NCI-H748 treated with DMSO at 0.1 percent for 48 hours (cell line): ENCODE data around the gene EGLN2.
"Not testable (repeated sequence)": the region's sequence is repeated elsewhere in the genome, so short reads cannot be mapped to it uniquely, and the experiment has no call there.

Experiments
- DNase-seq: peaks from one replicate; lab custom pipeline; 2025; lab: John Stamatoyannopoulos, UW

Gene EGLN2

DNA sequence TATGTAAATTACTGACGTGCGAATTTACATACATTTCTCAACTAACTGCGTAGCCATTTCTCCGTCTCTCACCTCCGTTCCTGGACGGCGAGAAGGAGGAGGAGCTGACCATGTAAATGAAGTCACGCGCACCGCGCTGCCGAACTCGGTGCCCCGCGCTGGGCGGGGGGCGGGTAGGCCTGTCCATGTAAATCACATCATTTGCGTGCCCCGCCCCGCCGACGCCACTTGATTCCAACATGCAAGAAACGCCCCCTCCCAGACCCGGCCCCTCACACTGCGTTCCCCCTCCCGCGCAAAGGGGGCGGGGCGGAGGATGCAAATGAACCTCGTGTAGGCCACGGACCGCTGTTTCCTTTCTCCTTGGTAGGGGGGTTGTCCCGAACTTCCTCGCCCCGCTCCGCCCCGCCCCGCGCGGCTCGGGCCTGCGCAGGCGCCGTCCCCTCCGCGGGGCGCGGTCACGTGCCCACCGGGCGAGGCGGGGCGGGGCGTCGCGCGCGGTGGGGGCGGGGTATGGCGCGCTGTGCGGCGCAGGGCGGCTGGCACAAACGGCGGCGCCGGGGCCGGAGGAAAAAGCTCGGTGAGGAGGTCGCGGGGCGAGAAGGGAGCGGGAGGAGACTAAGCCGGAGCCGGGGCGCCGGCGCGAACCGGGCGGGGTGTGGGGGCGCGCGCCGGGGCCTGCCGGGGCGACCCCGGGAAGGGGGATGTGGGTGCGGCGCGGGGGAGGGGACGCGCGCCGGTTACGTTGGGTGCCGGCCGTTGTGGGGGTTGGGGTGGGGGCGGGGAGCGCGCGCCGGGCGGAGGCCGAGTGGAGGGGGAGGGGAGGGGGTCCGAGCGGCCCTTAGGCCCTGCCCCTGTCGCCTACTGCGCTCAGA, at the start of gene EGLN2:
Gene EGLN2, plus strand, starts transcription at position 509 of the 875 bp plus-strand sequence. CDS start 1,382 bp downstream, outside the sequence.
- peak; percentile 99 for DNase-seq

DNA sequence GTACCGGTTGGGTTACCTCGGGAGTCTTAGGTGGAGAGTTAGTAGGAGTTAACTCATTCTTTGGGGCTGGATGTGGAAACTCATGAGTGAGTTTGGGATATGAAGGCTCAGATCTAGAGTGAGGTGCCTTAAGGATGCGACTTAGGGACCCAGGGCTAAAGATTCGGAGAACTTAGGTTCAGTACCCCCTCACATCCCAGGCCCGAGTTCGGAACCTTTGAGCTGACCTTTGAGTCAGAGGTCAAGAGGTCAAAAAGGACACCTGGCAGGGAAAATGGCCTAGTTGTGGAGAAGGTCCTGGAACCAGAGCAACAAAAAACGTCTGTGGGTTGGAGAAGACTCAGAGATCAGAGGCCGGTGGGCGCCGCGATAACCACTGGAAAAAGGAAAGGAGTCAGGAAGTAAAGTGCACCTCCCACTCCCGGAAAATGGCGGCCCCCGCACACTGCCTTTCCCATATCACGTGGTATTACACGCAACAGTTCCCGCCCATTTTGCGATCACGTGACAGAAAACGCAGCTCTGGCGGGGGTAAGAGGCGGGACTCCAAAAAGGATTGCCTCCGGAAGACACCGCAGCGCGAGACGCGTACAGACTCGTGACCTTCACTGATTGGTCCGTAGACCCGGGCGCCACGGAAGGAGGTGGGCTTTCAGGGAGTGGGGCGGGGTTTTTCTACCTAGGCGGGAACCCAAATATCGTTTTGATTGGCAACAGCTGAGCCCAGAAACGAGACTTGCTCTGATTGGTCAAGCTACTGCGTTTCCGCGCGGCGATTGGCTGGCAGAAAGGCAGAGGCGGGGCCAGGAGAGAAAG, 48.7 kb upstream of the EGLN2 start, which contains the start of gene ACTMAP:
Gene ACTMAP, minus strand, starts transcription at position 420 of the 816 bp plus-strand sequence. CDS start 674 bp downstream, outside the sequence.
- DNase-seq, result peak; percentile 99

GRCh38 chr19:40750874-40751537, 48.0 kb upstream of the EGLN2 start, which contains the start of gene SNRPA:
Gene SNRPA (plus strand): TSS chr19:40751203. CDS start chr19:40751409, 206 bp downstream.
- DNase-seq, result peak; percentile 98

GRCh38 chr19:40752257-40752781, 46.7 kb upstream of the EGLN2 start:
- DNase-seq, result no peak

DNA sequence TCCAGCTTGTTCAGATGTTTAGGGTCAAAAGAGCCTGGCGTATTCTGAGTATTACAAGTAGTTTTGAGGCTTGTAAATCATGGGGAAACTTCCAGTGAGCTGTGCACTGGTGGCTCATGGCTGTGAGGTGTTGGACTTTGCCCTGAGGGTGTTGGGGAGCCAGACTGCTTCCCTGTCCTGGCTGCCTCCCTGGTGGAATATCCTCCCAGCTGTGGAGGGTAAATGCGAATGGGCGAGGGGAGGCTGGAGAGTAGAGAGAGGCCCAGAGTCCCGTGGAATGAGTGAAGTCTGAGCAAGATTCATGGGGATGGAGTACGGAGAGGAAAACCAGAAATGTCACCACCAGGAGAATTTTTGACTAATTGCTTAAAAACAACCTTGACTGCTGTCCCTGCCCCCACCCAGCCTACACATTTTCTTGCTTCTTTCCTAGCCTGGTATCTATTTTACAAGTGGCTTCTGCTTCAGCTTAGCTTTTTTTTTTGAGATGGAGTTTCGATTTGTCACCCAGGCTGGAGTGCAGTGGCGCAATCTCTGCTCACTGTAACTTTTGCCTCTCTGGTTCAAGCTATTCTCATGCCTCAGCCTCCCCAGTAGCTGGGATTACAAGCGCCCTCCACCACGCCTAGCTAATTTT, 44.3 kb upstream of the EGLN2 start:
- no peak for DNase-seq

- DNase-seq, result no peak
These were observed 43.8 kb upstream of the EGLN2 start for GRCh38 chr19:40755248-40755624.

- no peak for DNase-seq
These were observed 43.2 kb upstream of the EGLN2 start for GRCh38 chr19:40755791-40756190.

DNA sequence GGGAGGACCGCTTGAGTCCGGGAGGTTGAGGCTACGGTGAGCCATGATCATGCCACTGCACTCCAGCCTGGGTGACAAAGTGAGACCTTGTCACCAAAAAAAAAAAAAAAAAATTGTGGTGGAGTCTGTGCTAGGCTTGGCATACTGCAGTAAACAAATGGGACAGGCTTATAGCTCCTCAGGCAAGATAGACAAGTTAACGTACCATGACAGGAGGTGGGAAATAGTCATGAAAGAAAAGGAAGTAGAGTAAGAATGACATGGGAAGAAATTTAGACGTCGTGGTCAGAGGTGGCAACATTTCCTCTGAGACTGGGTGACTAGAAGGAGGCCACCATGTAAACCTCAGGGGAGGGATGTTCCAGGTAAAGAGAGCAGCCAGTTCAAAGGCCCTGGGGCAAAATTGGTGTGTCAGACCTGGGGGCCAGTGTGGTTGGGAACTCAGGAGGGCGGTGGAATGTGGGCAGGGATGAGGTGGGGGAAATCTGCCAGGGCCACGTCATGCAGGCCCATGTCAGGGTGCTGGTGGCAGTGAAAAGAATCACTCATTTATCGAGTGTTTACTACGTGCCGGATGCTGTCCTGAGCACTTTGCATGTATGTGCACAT, 42.4 kb upstream of the EGLN2 start:
- DNase-seq, result no peak

DNA sequence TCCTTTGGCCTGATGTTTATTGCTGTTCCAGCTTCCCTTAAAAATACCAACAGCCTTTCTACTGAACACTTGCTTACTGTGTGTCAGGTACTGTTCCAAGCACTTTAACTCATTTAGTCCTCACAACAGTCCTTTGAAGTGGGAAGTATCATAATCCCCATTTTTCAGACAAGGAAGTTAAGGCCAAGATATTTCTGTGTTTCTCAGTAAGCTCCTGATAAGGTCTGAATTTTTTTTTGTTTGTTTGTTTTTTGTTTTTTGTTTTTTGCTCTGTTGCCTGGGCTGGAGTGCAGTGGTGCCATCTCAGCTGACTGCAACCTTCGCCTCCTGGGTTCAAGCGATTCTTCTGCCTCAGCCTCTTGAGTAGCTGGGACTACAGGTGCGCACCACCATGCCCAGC, 40.5 kb upstream of the EGLN2 start:
- DNase-seq, result no peak

- no peak for DNase-seq
These were observed 39.6 kb upstream of the EGLN2 start for GRCh38 chr19:40759352-40759751.

DNA sequence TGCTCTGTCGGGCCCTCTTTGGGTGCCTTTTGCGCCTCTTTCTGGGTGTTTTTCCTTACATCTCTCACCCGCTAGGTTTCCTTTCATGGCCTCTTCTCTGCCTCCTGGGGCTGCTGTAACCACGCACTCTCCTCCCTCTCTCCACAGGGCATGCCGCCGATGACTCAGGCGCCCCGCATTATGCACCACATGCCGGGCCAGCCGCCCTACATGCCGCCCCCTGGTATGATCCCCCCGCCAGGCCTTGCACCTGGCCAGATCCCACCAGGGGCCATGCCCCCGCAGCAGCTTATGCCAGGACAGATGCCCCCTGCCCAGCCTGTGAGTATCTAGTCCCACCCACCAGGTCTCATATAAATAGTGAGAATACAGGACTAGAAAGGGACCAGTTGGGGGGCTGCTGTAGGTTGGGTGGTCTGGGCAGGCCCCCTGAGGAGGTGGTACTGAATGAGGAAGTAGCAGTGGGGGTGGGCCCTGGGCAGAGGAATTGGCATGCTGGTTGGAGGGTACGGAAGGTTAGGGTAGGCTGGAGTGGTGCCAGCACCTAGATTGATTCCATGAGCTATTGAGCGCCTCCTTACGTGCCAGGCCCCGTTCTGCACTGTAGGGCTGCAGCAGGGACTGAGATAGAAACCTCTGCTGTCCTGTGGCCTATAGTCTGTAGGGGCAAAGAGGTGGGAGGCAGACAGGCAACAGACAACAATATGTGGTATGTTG, 36.1 kb upstream of the EGLN2 start:
- DNase-seq, result no peak

- DNase-seq, result no peak
These were observed 35.5 kb upstream of the EGLN2 start for GRCh38 chr19:40763526-40763925.

- DNase-seq, result no peak
These were observed 35.0 kb upstream of the EGLN2 start for GRCh38 chr19:40763963-40764362.

DNA sequence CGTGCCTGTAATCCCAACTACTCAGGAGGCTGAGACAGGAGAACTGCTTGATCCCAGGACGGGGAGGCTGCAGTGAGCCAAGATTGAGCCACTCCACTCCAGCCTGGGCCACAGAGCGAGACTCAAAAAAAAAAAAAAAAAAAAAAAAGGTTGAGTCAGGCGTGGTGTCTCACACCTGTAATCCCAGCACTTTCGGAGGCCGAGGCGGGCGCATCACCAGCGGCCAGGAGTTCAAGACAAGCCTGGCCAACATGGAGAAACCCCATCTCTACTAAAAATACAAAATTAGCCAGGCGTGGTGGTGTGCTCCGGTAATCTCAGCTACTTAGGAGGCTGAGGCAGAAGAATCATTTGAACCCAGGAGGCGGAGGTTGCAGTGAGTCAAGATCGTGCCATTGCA, 32.6 kb upstream of the EGLN2 start:
- DNase-seq, result not testable (repeated sequence)

DNA sequence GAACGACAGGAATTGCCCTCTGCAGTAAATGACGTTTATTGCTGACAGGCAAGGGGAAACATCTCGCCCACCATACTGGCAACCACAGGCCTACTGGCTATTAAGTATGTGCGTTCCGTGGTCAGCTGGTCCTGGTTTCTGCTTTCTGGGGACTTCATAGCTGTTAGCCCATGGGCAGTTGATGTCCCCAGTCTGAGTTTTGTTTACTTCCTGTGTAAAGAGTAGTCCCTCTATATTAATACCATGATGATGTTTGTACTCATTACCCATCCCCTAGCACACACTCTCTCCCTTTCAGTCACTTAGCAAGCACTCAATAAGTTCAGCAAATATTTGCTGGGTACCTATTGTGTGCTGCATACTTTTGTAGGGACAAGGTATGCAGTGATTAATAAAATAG, 30.1 kb upstream of the EGLN2 start:
- DNase-seq, result no peak

- DNase-seq, result not testable (repeated sequence)
These were observed 27.7 kb upstream of the EGLN2 start for GRCh38 chr19:40771101-40771862.

GRCh38 chr19:40774916-40775631, 23.9 kb upstream of the EGLN2 start, which contains the start of gene MIA:
Gene MIA (plus strand): TSS chr19:40775521. CDS start chr19:40775543, 22 bp downstream.
- DNase-seq, result no peak

DNA sequence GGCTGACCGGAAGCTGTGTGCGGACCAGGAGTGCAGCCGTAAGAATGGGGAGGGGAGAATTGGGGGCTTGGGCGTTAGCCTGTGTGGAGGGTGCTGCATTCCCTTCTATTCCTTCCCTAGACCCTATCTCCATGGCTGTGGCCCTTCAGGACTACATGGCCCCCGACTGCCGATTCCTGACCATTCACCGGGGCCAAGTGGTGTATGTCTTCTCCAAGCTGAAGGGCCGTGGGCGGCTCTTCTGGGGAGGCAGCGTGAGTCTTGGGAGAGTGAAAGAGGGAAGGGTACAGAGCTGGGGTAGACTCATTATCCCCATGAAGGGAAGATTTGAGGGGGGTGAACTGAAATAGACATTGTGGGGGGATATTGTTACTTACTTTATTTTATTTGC, 23.4 kb upstream of the EGLN2 start:
- no peak for DNase-seq

- DNase-seq, result no peak
These were observed 22.6 kb upstream of the EGLN2 start for GRCh38 chr19:40776364-40776763.
